Measurements from ENCODE around the gene TSHR.

Gene TSHR

GRCh38 chr14:81169267-81169666 is 213.8 kb downstream of the TSHR start:
- H3K36me3 ChIP-seq (ENCODE audit: control insufficient read depth, insufficient read depth, low read length), result no peaks in the 10 kb centered on the region
- no peak overlapping the region for H3K27ac ChIP-seq (ENCODE audit: insufficient read depth, low read depth, low read length, poor library complexity, severe bottlenecking)
- no peaks in the 10 kb centered on the region for H3K9me3 ChIP-seq (ENCODE audit: control insufficient read depth, low read length)
- no peaks in the 10 kb centered on the region for H3K27me3 ChIP-seq (ENCODE audit: control insufficient read depth, insufficient read depth, low read length, poor library complexity, severe bottlenecking)
- 82 to 83% methylated on average over 4 of the region's 4 CpGs for WGBS, 2 experiments
- no peak overlapping the region for H3K4me3 ChIP-seq (ENCODE audit: insufficient read depth, low read depth, low read length)
- H3K4me1 ChIP-seq (ENCODE audit: control insufficient read depth, insufficient read depth, low read length), result no peaks in the 10 kb centered on the region

- Histone ChIP-seq H3K27ac (ENCODE audit: insufficient read depth, low read depth, low read length, poor library complexity, severe bottlenecking) (no peak overlapping the region), H3K36me3 (ENCODE audit: control insufficient read depth, insufficient read depth, low read length) (no peaks in the 10 kb centered on the region), H3K4me1 (ENCODE audit: control insufficient read depth, insufficient read depth, low read length) (no peaks in the 10 kb centered on the region), H3K27me3 (ENCODE audit: control insufficient read depth, insufficient read depth, low read length, poor library complexity, severe bottlenecking) (no peaks in the 10 kb centered on the region), H3K9me3 (ENCODE audit: control insufficient read depth, low read length) (no peaks in the 10 kb centered on the region), H3K4me3 (ENCODE audit: insufficient read depth, low read depth, low read length) (peak overlapping the region; percentile 60)
- WGBS, 2 experiments, result 74 to 80% methylated on average over 10 of the region's 10 CpGs
Measured at GRCh38 chr14:81169711-81170103, 214.3 kb downstream of the TSHR start.

GRCh38 chr14:81170104-81170828 is 214.8 kb downstream of the TSHR start:
- WGBS, 2 experiments, result 9 to 11% methylated on average over 28 of the region's 28 CpGs
- peak overlapping the region; percentile 92 for H3K27ac ChIP-seq (ENCODE audit: insufficient read depth, low read depth, low read length, poor library complexity, severe bottlenecking)

GRCh38 chr14:81170829-81171195 is 215.4 kb downstream of the TSHR start:
- Histone ChIP-seq H3K27ac (ENCODE audit: insufficient read depth, low read depth, low read length, poor library complexity, severe bottlenecking) (peak overlapping the region; percentile 92), H3K4me3 (ENCODE audit: insufficient read depth, low read depth, low read length) (peak overlapping the region; percentile 60)

More at GRCh38 chr14:81170104-81170828, 214.8 kb downstream of the TSHR start:
- no peaks in the 10 kb centered on the region for H3K4me1 ChIP-seq (ENCODE audit: control insufficient read depth, insufficient read depth, low read length)
- no peaks in the 10 kb centered on the region for H3K27me3 ChIP-seq (ENCODE audit: control insufficient read depth, insufficient read depth, low read length, poor library complexity, severe bottlenecking)
- H3K9me3 ChIP-seq (ENCODE audit: control insufficient read depth, low read length), result no peaks in the 10 kb centered on the region
- no peaks in the 10 kb centered on the region for H3K36me3 ChIP-seq (ENCODE audit: control insufficient read depth, insufficient read depth, low read length)
- peak overlapping the region; percentile 60 for H3K4me3 ChIP-seq (ENCODE audit: insufficient read depth, low read depth, low read length)

GRCh38 chr14:81172353-81172752 is 216.9 kb downstream of the TSHR start:
- 98 to 100% methylated on average over 2 of the region's 2 CpGs for WGBS, 2 experiments
- no peaks in the 10 kb centered on the region for H3K4me1 ChIP-seq (ENCODE audit: control insufficient read depth, insufficient read depth, low read length)
- no peaks in the 10 kb centered on the region for H3K36me3 ChIP-seq (ENCODE audit: control insufficient read depth, insufficient read depth, low read length)
- H3K27me3 ChIP-seq (ENCODE audit: control insufficient read depth, insufficient read depth, low read length, poor library complexity, severe bottlenecking), result no peaks in the 10 kb centered on the region
- no peak overlapping the region for H3K4me3 ChIP-seq (ENCODE audit: insufficient read depth, low read depth, low read length)
- H3K9me3 ChIP-seq (ENCODE audit: control insufficient read depth, low read length), result no peaks in the 10 kb centered on the region
- no peak overlapping the region for H3K27ac ChIP-seq (ENCODE audit: insufficient read depth, low read depth, low read length, poor library complexity, severe bottlenecking)

More at GRCh38 chr14:81170829-81171195, 215.4 kb downstream of the TSHR start:
- Histone ChIP-seq H3K36me3 (ENCODE audit: control insufficient read depth, insufficient read depth, low read length) (no peaks in the 10 kb centered on the region), H3K4me1 (ENCODE audit: control insufficient read depth, insufficient read depth, low read length) (no peaks in the 10 kb centered on the region), H3K27me3 (ENCODE audit: control insufficient read depth, insufficient read depth, low read length, poor library complexity, severe bottlenecking) (no peaks in the 10 kb centered on the region), H3K9me3 (ENCODE audit: control insufficient read depth, low read length) (no peaks in the 10 kb centered on the region)
- WGBS, 2 experiments, result 43 to 45% methylated on average over 3 of the region's 3 CpGs

GRCh38 chr14:81172881-81173280 is 217.5 kb downstream of the TSHR start:
- Histone ChIP-seq H3K36me3 (ENCODE audit: control insufficient read depth, insufficient read depth, low read length) (no peaks in the 10 kb centered on the region), H3K27me3 (ENCODE audit: control insufficient read depth, insufficient read depth, low read length, poor library complexity, severe bottlenecking) (no peaks in the 10 kb centered on the region), H3K4me3 (ENCODE audit: insufficient read depth, low read depth, low read length) (no peak overlapping the region)

GRCh38 chr14:81176241-81176640 is 220.8 kb downstream of the TSHR start:
- Histone ChIP-seq H3K27ac (ENCODE audit: insufficient read depth, low read depth, low read length, poor library complexity, severe bottlenecking) (no peak overlapping the region), H3K4me3 (ENCODE audit: insufficient read depth, low read depth, low read length) (no peak overlapping the region), H3K27me3 (ENCODE audit: control insufficient read depth, insufficient read depth, low read length, poor library complexity, severe bottlenecking) (no peaks in the 10 kb centered on the region), H3K4me1 (ENCODE audit: control insufficient read depth, insufficient read depth, low read length) (no peaks in the 10 kb centered on the region), H3K9me3 (ENCODE audit: control insufficient read depth, low read length) (no peaks in the 10 kb centered on the region), H3K36me3 (ENCODE audit: control insufficient read depth, insufficient read depth, low read length) (no peaks in the 10 kb centered on the region)
- 96 to 100% methylated on average over 2 to 3 of the region's 3 CpGs for WGBS, 2 experiments

More at GRCh38 chr14:81172881-81173280, 217.5 kb downstream of the TSHR start:
- Histone ChIP-seq H3K9me3 (ENCODE audit: control insufficient read depth, low read length) (no peaks in the 10 kb centered on the region), H3K27ac (ENCODE audit: insufficient read depth, low read depth, low read length, poor library complexity, severe bottlenecking) (no peak overlapping the region), H3K4me1 (ENCODE audit: control insufficient read depth, insufficient read depth, low read length) (no peaks in the 10 kb centered on the region)
- WGBS, 2 experiments, result 94% methylated on average over 2 to 3 of the region's 3 CpGs

- H3K4me3 ChIP-seq (ENCODE audit: insufficient read depth, low read depth, low read length), result no peak overlapping the region
Measured at GRCh38 chr14:81177225-81177624, 221.8 kb downstream of the TSHR start.

GRCh38 chr14:81178063-81178462 is 222.6 kb downstream of the TSHR start:
- no peaks in the 10 kb centered on the region for H3K4me1 ChIP-seq (ENCODE audit: control insufficient read depth, insufficient read depth, low read length)
- H3K4me3 ChIP-seq (ENCODE audit: insufficient read depth, low read depth, low read length), result no peak overlapping the region
- H3K9me3 ChIP-seq (ENCODE audit: control insufficient read depth, low read length), result no peaks in the 10 kb centered on the region
- no peaks in the 10 kb centered on the region for H3K27me3 ChIP-seq (ENCODE audit: control insufficient read depth, insufficient read depth, low read length, poor library complexity, severe bottlenecking)
- H3K27ac ChIP-seq (ENCODE audit: insufficient read depth, low read depth, low read length, poor library complexity, severe bottlenecking), result no peak overlapping the region
- peaks cover 5% of the 10 kb centered on the region for H3K36me3 ChIP-seq (ENCODE audit: control insufficient read depth, insufficient read depth, low read length)

More at GRCh38 chr14:81177225-81177624, 221.8 kb downstream of the TSHR start:
- H3K27ac ChIP-seq (ENCODE audit: insufficient read depth, low read depth, low read length, poor library complexity, severe bottlenecking), result no peak overlapping the region
- H3K27me3 ChIP-seq (ENCODE audit: control insufficient read depth, insufficient read depth, low read length, poor library complexity, severe bottlenecking), result no peaks in the 10 kb centered on the region
- H3K4me1 ChIP-seq (ENCODE audit: control insufficient read depth, insufficient read depth, low read length), result no peaks in the 10 kb centered on the region
- no peaks in the 10 kb centered on the region for H3K36me3 ChIP-seq (ENCODE audit: control insufficient read depth, insufficient read depth, low read length)
- no peaks in the 10 kb centered on the region for H3K9me3 ChIP-seq (ENCODE audit: control insufficient read depth, low read length)
- 86 to 92% methylated on average over 1 of the region's 1 CpG for WGBS, 2 experiments

DNA sequence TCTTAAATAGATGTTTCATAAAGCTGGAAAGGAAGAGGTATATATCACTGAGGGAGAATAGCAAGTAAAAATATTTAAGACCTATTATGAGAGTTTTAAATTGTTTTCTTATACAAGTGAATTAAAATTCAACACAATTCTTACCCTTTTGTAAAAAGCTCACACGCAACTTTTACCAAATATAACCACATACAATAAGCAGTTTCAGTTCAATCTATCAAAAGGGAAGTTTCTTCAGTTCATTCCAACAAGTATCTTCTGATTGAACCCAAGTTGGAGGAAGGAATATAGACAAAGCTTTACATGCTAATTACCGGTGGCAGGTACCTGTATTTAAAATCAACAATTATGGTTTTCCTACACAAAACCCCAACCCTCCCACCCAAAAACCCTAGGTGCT is 224.2 kb downstream of the TSHR start:
- peaks cover 10% of the 10 kb centered on the region for H3K36me3 ChIP-seq (ENCODE audit: control insufficient read depth, insufficient read depth, low read length)
- 97 to 100% methylated on average over 1 to 2 of the region's 2 CpGs for WGBS, 2 experiments
- no peaks in the 10 kb centered on the region for H3K9me3 ChIP-seq (ENCODE audit: control insufficient read depth, low read length)
- H3K4me3 ChIP-seq (ENCODE audit: insufficient read depth, low read depth, low read length), result no peak overlapping the region
- H3K27me3 ChIP-seq (ENCODE audit: control insufficient read depth, insufficient read depth, low read length, poor library complexity, severe bottlenecking), result no peaks in the 10 kb centered on the region
- no peak overlapping the region for H3K27ac ChIP-seq (ENCODE audit: insufficient read depth, low read depth, low read length, poor library complexity, severe bottlenecking)
- no peaks in the 10 kb centered on the region for H3K4me1 ChIP-seq (ENCODE audit: control insufficient read depth, insufficient read depth, low read length)

Data from ectodermal cell (in vitro differentiated cells).